22Rv1 (cell line): ENCODE data around the gene SRP68.

Experiments
- CTCF ChIP-seq: fragments of 450-650 bp; IDR thresholded peaks from 2 replicates; pipeline ENCODE4 v1.5.1; 2017; ENCODE audit warnings: mild to moderate bottlenecking
- ZFX ChIP-seq: fragments of 450-650 bp; IDR thresholded peaks from 2 replicates; pipeline ENCODE4 v1.6.1; 2017; ENCODE audit warnings: antibody characterized with exemption, borderline replicate concordance

GRCh38 chr17:75996665-75997590 is 75.4 kb downstream of the SRP68 start:
- TF ChIP-seq CTCF (no peak), ZFX (no peak)
